LNCAP (cell line): Measurements from ENCODE around the gene AP5B1.

Source experiments
- TF ChIP-seq, protein P1 (sequence below): fragments of 450-650 bp; IDR thresholded peaks from 2 replicates; pipeline ENCODE4 v1.5.1; 2017; ENCODE audit warnings: mild to moderate bottlenecking

Gene AP5B1

DNA sequence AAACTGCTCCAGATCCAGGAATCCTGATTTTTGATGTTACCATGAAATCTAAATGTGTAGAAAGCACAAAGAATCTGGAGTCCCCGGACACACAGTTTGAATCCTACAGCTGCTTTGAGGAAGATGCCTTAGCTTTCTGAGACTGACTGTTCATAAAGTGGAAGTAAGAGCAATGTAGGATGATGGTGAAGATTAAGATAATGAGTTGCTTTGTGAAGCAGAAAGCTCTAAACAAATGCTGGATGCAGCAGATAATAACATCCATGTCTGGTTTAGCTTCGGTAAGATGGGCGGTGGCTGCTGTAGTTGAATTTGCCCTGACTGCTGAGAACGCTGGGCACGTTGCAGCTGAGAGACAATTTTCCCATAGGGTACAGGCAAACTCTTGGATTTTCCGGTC, 26.2 kb upstream of the AP5B1 start:
- TF ChIP-seq, protein P1, sequence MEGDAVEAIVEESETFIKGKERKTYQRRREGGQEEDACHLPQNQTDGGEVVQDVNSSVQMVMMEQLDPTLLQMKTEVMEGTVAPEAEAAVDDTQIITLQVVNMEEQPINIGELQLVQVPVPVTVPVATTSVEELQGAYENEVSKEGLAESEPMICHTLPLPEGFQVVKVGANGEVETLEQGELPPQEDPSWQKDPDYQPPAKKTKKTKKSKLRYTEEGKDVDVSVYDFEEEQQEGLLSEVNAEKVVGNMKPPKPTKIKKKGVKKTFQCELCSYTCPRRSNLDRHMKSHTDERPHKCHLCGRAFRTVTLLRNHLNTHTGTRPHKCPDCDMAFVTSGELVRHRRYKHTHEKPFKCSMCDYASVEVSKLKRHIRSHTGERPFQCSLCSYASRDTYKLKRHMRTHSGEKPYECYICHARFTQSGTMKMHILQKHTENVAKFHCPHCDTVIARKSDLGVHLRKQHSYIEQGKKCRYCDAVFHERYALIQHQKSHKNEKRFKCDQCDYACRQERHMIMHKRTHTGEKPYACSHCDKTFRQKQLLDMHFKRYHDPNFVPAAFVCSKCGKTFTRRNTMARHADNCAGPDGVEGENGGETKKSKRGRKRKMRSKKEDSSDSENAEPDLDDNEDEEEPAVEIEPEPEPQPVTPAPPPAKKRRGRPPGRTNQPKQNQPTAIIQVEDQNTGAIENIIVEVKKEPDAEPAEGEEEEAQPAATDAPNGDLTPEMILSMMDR: no peak

DNA sequence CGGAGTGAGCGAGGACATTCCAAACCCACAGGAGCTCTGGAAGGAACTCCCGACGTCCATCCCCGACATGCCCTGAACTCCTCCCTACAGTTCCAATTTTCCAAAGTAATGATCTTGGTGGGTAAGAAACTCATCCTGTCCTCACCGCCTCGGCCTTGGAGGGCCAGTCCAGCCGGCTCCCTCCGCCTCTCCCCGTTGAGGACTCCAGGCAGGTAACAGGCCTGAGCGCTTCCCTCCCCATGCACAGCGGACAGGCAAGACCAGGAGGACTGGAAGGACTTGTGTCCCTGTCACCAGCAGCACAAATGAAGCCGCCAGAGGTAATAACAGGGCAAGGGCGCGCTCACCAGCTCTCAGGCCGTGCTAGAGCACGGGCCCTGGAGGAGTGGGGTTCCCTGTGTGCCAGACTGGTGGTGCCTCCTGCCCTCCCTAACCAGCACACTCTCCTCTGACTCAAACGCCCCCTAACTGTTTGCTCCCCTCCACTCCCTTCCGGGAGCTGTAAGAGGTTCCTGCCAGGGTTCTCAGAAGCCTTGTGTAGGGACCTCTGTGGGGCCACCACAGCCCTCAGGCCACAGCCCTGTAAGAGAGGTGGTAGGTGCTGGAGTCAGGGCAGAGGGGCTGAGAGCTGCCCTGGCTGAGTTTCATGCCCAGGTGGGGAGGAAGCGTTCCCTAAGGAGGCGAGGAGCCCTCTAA, 23.2 kb upstream of the AP5B1 start:
- TF ChIP-seq, protein P1: no peak

DNA sequence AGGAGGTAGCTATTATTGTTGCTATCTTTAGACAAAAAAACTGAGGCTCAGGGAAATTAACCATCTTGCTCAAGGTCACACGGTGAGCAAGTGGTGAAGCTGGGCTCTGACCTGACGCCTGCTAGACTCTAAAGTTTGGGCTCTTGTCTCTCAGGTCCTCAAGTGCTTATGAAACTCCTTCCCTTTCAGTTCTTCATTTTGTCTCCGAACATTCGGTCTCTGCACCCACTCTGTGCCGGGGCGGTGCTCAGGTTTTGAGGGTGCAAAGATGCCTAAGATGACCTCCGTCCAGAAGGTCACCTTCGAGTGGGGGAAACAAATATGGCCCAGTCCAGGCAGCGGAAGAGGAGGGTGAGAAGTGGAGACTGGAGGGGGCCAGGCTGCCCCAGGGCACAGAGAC, 22.1 kb upstream of the AP5B1 start:
- TF ChIP-seq, protein P1: no peak

DNA sequence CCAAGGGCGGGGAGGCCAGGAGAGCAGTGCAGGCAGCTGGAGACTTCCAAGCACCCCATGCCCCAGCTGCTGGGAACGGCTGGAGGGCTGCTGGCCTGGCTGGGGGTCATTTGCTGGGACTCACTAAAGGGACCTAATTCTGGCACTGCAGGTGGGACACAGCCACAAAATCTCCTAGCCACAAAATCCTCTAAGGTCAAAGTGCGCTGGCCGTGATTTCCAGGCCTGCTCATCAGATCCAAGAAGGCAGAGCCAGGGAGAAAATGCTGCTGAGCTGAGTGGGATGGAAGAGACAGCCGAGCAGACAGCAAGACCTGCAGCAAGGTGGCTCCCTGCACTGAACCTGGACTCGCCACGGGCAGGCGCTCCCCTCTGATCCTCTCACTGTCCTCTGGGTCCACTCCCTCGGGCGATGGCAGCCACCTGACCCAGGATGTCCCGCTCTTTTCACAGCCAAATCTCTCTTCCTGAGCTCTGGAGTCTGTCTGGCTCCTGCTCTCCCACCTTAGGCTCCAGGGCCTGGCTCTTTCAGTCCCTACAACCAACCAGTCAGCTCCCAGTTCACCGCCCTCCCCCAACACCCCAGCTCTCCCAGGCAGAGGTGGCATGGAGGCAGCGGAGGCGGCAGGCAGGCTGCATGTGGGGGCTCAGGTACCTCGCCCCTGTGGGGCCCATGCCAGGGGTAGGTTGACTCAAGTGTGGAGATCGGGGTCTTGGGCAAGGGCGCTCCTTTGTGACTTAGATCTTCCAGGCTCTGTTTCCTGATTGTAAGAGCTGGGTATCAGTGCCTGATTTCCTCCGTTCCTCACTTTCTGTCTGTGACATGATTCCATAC, 20.6 kb upstream of the AP5B1 start:
- TF ChIP-seq, protein P1: no peak

DNA sequence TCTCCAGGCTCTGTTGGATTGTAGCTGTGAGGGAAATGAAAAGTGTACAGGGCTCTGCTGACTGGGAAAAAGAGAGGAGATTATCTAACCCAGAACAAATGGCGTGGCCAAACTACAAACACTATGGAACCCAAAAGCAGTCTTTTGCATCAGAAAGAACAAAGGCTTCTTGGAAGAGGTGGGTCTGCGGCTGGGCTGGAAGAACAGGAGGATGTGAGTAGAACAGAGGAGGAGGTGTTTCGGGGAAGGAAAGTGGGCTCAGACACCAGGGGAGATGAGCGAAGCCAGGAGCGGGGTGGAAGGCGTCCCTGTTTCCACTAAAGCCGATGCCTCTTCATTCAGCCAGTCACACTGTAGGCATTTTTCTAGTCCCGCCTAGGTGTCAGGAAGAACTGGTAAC, 18.1 kb upstream of the AP5B1 start:
- TF ChIP-seq, protein P1: no peak

DNA sequence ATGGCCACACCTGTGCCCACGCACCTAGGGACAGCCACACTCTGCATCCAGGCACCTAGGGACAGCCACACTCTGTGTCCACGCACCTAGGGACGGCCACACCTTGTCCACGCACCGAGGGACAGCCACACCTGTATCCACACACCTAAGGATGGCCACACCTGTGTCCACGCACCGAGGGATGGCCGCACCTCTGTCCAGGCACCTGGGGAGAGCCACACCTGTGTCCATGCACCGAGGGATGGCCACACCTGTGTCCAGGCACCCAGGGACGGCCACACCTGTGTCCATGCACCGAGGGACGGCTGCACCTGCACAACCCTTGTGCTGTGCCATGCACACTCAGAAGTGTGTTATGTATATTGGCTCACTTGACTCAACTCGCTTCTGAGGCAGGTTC, 16.9 kb upstream of the AP5B1 start:
- TF ChIP-seq, protein P1: no peak

DNA sequence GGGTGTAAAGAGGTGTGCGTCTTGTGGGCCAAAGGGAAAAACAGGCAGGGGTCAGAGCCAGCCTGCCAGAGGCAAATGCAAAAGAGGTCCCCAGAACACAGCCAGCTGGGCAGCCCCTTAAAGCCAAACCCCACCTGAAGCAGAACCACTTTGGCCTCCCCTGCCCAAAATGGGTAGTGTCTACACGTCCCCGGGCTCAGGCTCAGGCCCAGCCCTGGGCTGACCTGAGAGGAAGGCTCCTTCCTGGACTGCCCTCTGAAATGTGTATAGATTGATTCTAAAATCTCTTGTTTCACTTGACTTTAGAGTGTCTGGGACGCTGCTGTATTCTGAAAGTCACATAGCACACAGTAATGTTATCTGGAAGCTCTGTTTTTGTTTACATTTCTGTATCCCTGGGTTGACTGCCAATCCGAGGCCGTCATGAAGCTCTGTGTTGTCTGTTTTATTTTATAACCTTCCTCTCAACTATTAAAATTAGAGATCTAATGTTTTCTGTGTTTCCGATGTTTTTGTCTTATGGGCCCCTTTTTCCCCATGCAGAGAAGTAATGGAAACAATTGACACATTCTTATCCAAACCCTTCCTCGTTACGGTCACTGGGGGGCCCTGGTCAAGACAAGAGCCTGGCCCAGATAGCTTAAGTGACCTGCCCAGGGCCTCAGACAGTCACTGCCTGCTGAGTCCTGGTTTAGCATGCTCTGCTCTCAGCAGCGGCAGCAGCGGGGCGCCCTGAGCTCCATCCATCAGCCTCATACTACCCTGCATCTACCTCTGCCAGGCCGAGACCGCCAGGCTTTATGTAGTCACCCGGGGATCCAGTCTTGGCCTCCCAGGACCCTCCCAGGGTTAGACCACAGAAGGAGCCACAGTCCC, 16.2 kb upstream of the AP5B1 start:
- TF ChIP-seq, protein P1: no peak
